Smooth muscle cell (in vitro differentiated cells): ENCODE data around the gene RNF114. TPM values are rescaled to one million over a fixed set of nuclear protein-coding genes. Genes with fewer than 3 reads are reported as not detected.
"Not testable (repeated sequence)": the region's sequence is repeated elsewhere in the genome, so short reads cannot be mapped to it uniquely, and the experiment has no call there.

ENCODE experiments used
- DNase-seq: peaks from one replicate; lab custom pipeline; 2025; ENCODE audit not compliant: unreplicated experiment; lab: John Stamatoyannopoulos, UW
- H2AFZ ChIP-seq: fragments of 200-600 bp; sonication (generic); 2 replicates; pipeline ENCODE4 v1.6.0; 2016; ENCODE audit warnings: antibody characterized with exemption, low read depth, mild to moderate bottlenecking
- H3F3A ChIP-seq: fragments of 200-600 bp; sonication (generic); 2 replicates; pipeline ENCODE4 v1.6.0; 2017; ENCODE audit warnings: antibody characterized with exemption, low read depth
- H3K27ac ChIP-seq: fragments of 200-600 bp; sonication (generic); 2 replicates; pipeline ENCODE4 v1.5.1; 2016; ENCODE audit warnings: low read depth, mild to moderate bottlenecking
- H3K27me3 ChIP-seq: fragments of 200-600 bp; sonication (generic); 2 replicates; pipeline ENCODE4 v1.6.1; 2016; ENCODE audit warnings: low read depth, mild to moderate bottlenecking
- H3K36me3 ChIP-seq: fragments of 200-600 bp; sonication (generic); 2 replicates; pipeline ENCODE4 v1.5.1; 2016; ENCODE audit warnings: low read depth
- H3K4me1 ChIP-seq: fragments of 200-600 bp; sonication (generic); 2 replicates; pipeline ENCODE4 v1.5.1; 2016; ENCODE audit warnings: low read depth
- H3K4me2 ChIP-seq: fragments of 200-600 bp; sonication (generic); 2 replicates; pipeline ENCODE4 v1.6.0; 2016; ENCODE audit warnings: mild to moderate bottlenecking
- H3K4me3 ChIP-seq: fragments of 200-600 bp; sonication (generic); 2 replicates; pipeline ENCODE4 v1.5.1; 2016; ENCODE audit warnings: mild to moderate bottlenecking
- H3K79me2 ChIP-seq: fragments of 200-600 bp; sonication (generic); 2 replicates; pipeline ENCODE4 v1.6.0; 2016; ENCODE audit warnings: low read depth, mild to moderate bottlenecking
- H3K9ac ChIP-seq: fragments of 200-600 bp; sonication (generic); 2 replicates; pipeline ENCODE4 v1.6.0; 2016; ENCODE audit warnings: low read depth
- H3K9me3 ChIP-seq: fragments of 200-600 bp; sonication (generic); replicated peaks from 2 replicates; pipeline ENCODE4 v1.5.1; 2016; ENCODE audit warnings: low read depth
- H4K20me1 ChIP-seq: fragments of 200-600 bp; sonication (generic); 2 replicates; pipeline ENCODE4 v1.6.0; 2016; ENCODE audit warnings: low read depth
- CTCF ChIP-seq: fragments of 200-600 bp; sonication (generic); IDR thresholded peaks from 2 replicates; pipeline ENCODE4 v1.5.1; 2017; ENCODE audit warnings: borderline replicate concordance, mild to moderate bottlenecking, antibody characterized with exemption; ENCODE audit not compliant: insufficient read depth, poor library complexity, severe bottlenecking
- WGBS: methylation state at CpG from one replicate; pipeline ENCODE4 v1.1.7; 2016; ENCODE audit warnings: low lambda C conversion rate; 5-methylcytosine and 5-hydroxymethylcytosine counted together
- polyA plus RNA-seq: library from polyadenylated mRNA; unstranded; fragments of >200 nt; fragmentation: Nextera tagmentation; extraction: Ambion mirVana; gene quantifications from 2 replicates; pipeline ENCODE4 v1.2.1, GENCODE V29; 2016
- total RNA-seq: library from RNA; depleted of rRNA; stranded (reverse); fragments of >200 nt; gene quantifications from 2 replicates; pipeline ENCODE4 v1.2.3, GENCODE V29; 2014

Gene RNF114
- total and polyA plus RNA-seq, 2 experiments from 2014 or later: 54.2 to 80.5 TPM

- Histone ChIP-seq H3K4me1 (no peaks in the 10 kb centered on the region), H3K27me3 (no peaks in the 10 kb centered on the region), H3K79me2 (peaks cover 16% of the 10 kb centered on the region), H4K20me1 (peaks cover 40% of the 10 kb centered on the region), H3K4me2 (no peak overlapping the region), H3K4me3 (no peak overlapping the region), H2AFZ (no peak overlapping the region), H3K36me3 (peaks cover 9% of the 10 kb centered on the region), H3K9ac (peak overlapping the region; percentile 40), H3K9me3 (no peaks in the 10 kb centered on the region), H3K27ac (peak overlapping the region; percentile 79), H3F3A (no peaks in the 10 kb centered on the region)
- DNase-seq: no peak
- 79% methylated on average over 3 of the region's 3 CpGs for WGBS
- TF ChIP-seq CTCF: no peak
Observed at GRCh38 chr20:49948178-49948577, 12.0 kb downstream of the RNF114 start.

GRCh38 chr20:49948809-49949507 is 12.8 kb downstream of the RNF114 start:
- DNase-seq: no peak
- Histone ChIP-seq H3K4me3 (no peak overlapping the region), H3K27me3 (no peaks in the 10 kb centered on the region), H3K79me2 (peaks cover 12% of the 10 kb centered on the region), H3K4me1 (no peaks in the 10 kb centered on the region), H3K4me2 (no peak overlapping the region), H3F3A (no peaks in the 10 kb centered on the region), H3K27ac (peak overlapping the region; percentile 79), H3K9me3 (no peaks in the 10 kb centered on the region), H3K36me3 (peaks cover 14% of the 10 kb centered on the region), H3K9ac (peak overlapping the region; percentile 40), H4K20me1 (peaks cover 35% of the 10 kb centered on the region), H2AFZ (no peak overlapping the region)
- 91% methylated on average over 11 of the region's 11 CpGs for WGBS
- TF ChIP-seq CTCF: no peak

GRCh38 chr20:49951151-49951550 is 15.0 kb downstream of the RNF114 start:
- no peak overlapping the region for H3K9ac ChIP-seq
- TF ChIP-seq CTCF: no peak
- no peak for DNase-seq
- no peak overlapping the region for H3K4me2 ChIP-seq
- no peaks in the 10 kb centered on the region for H3K79me2 ChIP-seq
- H3K27ac ChIP-seq: peak overlapping the region; percentile 63
- no peak overlapping the region for H3K4me3 ChIP-seq
- 84% methylated on average over 4 of the region's 4 CpGs for WGBS
- no peak overlapping the region for H2AFZ ChIP-seq
- H3K4me1 ChIP-seq: no peaks in the 10 kb centered on the region
- H3F3A ChIP-seq: no peaks in the 10 kb centered on the region
- H4K20me1 ChIP-seq: peaks cover 24% of the 10 kb centered on the region
- no peaks in the 10 kb centered on the region for H3K27me3 ChIP-seq
- H3K36me3 ChIP-seq: peaks cover 14% of the 10 kb centered on the region
- no peaks in the 10 kb centered on the region for H3K9me3 ChIP-seq

DNA sequence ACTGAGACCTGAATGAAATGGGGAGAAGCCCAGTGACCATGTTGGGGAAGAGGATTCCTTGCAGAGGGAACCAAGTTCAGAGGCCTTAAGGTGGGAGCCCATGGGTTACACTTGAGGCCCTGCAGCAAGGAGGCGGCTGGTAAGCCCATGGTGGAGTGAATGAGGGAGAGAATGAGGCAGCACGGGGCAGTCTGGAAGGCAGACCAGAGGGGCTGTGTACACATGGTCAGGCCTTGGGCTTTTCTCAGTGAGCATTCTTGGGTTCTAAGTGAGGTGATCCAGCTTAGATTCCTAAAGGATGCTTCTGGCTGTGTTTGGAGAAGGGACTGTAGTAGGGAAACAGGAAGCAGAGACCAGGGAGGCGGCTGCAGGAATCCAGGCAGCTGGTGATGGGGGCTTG is 19.0 kb downstream of the RNF114 start:
- no peak for TF ChIP-seq CTCF
- WGBS: 98% methylated on average over 3 of the region's 3 CpGs

DNA sequence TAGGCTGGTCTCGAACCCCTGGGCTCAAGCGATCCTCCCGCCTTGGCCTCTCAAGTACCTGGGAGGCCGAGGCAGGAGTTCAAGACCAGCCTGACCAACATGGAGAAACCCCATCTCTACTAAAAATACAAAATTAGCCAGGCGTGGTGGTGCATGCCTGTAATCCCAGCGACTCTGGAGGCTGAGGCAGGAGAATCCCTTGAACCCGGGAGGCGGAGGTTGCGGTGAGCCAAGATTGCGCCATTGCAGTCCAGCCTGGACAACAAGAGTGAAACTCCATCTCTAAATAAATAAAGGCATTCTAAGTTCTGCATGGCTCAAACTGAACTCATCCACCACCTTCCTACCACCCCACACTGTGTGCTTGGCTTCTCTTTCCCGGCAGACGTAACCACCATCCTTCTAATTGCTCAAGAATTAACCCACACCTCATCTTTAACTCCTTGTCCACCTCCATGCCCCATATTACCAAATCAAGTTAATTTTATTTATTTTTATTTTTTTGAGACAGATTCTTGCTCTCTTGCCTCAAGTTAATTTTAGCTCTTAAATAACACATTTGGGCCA is 19.7 kb downstream of the RNF114 start:
- H3K36me3 ChIP-seq: peaks cover 10% of the 10 kb centered on the region
- WGBS: 97% methylated on average over 12 of the region's 12 CpGs

More for the DNA sequence above, 19.0 kb downstream of the RNF114 start:
- Histone ChIP-seq H3K4me1 (no peaks in the 10 kb centered on the region), H4K20me1 (peaks cover 11% of the 10 kb centered on the region), H3K79me2 (no peaks in the 10 kb centered on the region), H3K4me2 (no peak overlapping the region), H3K36me3 (peaks cover 10% of the 10 kb centered on the region), H3K4me3 (no peak overlapping the region), H3F3A (no peaks in the 10 kb centered on the region), H3K27me3 (no peaks in the 10 kb centered on the region), H3K9me3 (no peaks in the 10 kb centered on the region), H3K9ac (no peak overlapping the region), H2AFZ (no peak overlapping the region), H3K27ac (no peak overlapping the region)
- DNase-seq: no peak

More for the DNA sequence above, 19.7 kb downstream of the RNF114 start:
- H3K4me3 ChIP-seq, H3K9ac ChIP-seq, H3K27ac ChIP-seq, H4K20me1 ChIP-seq, H2AFZ ChIP-seq, H3K4me2 ChIP-seq, H3K4me1 ChIP-seq, DNase-seq, H3F3A ChIP-seq, H3K79me2 ChIP-seq, H3K27me3 ChIP-seq, H3K9me3 ChIP-seq: not testable (repeated sequence)
